Liver (tissue), 9 donors: ENCODE results near the gene TEX14. TPM values are rescaled to one million over a fixed set of nuclear protein-coding genes. Genes with fewer than 3 reads are reported as not detected.

ENCODE experiments used
- DNase-seq: peaks from one replicate; pipeline ENCODE4 v3.0.0-alpha.2; 2017; ENCODE audit warnings: low spot score
- H3K27ac ChIP-seq, 2 donors: one replicate each; pipeline ENCODE4 v1.7.0; 2013; ENCODE audit warnings: inconsistent platforms in 2 of 2, low read length in 2 of 2, control low read depth in 1 of 2, low read depth in 1 of 2, mild to moderate bottlenecking in 1 of 2
- H3K27me3 ChIP-seq, 4 donors: one replicate each; pipeline versions ENCODE4 v1.6.1 to v1.7.0; 2013; ENCODE audit warnings: low read length in 3 of 4, inconsistent platforms in 1 of 4, mild to moderate bottlenecking in 1 of 4, moderate library complexity in 1 of 4; ENCODE audit not compliant: control insufficient read depth in 4 of 4, insufficient read depth in 4 of 4
- H3K36me3 ChIP-seq, 4 donors: one replicate each; pipeline versions ENCODE4 v1.6.1 to v1.7.0; 2013; ENCODE audit warnings: low read length in 3 of 4, mild to moderate bottlenecking in 3 of 4, low read depth in 1 of 4, moderate library complexity in 1 of 4; ENCODE audit not compliant: control insufficient read depth in 4 of 4, insufficient read depth in 3 of 4
- H3K4me1 ChIP-seq, 4 donors: one replicate each; pipeline versions ENCODE4 v1.6.1 to v1.7.0; 2013; ENCODE audit warnings: low read length in 3 of 4, mild to moderate bottlenecking in 3 of 4, moderate library complexity in 1 of 4; ENCODE audit not compliant: control insufficient read depth in 4 of 4, insufficient read depth in 4 of 4
- H3K4me3 ChIP-seq, 3 donors: one replicate each; pipeline versions ENCODE4 v1.6.1 to v1.7.0; 2013; ENCODE audit warnings: low read length in 3 of 3, control low read depth in 1 of 3, low read depth in 1 of 3, mild to moderate bottlenecking in 1 of 3
- H3K9ac ChIP-seq, 2 donors: one replicate each; pipeline ENCODE4 v1.7.0; 2013; ENCODE audit warnings: low read length in 2 of 2, mild to moderate bottlenecking in 2 of 2, moderate library complexity in 2 of 2, control low read depth in 1 of 2, low read depth in 1 of 2
- H3K9me3 ChIP-seq, 4 donors: one replicate each; pipeline versions ENCODE4 v1.6.1 to v1.7.0; 2013; ENCODE audit warnings: low read length in 3 of 4; ENCODE audit not compliant: control insufficient read depth in 4 of 4
- ATF3 ChIP-seq: IDR thresholded peaks from 2 replicates; pipeline ENCODE4 v1.6.1; 2016; ENCODE audit warnings: antibody characterized with exemption
- EGR1 ChIP-seq, 2 donors: IDR thresholded peaks; 2 replicates each; pipeline ENCODE4 v1.6.1; 2016 to 2018; ENCODE audit warnings: antibody characterized with exemption in 2 of 2, low read depth in 2 of 2
- FOXA1 ChIP-seq: IDR thresholded peaks from 2 replicates; pipeline ENCODE4 v1.6.1; 2016; ENCODE audit warnings: antibody characterized with exemption
- FOXA2 ChIP-seq: IDR thresholded peaks from 2 replicates; pipeline ENCODE4 v1.6.1; 2016; ENCODE audit warnings: antibody characterized with exemption
- GABPA ChIP-seq, 2 donors: IDR thresholded peaks in 1 of 2; conservative IDR thresholded peaks in 1 of 2; 2 replicates each; pipeline ENCODE4 v1.6.1; 2016; ENCODE audit warnings: antibody characterized with exemption in 2 of 2, mild to moderate bottlenecking in 1 of 2, moderate library complexity in 1 of 2
- HNF4A ChIP-seq, 2 donors: conservative IDR thresholded peaks; 2 replicates each; pipeline ENCODE4 v1.6.1; 2016; ENCODE audit warnings: antibody characterized with exemption in 2 of 2, mild to moderate bottlenecking in 2 of 2
- HNF4G ChIP-seq: IDR thresholded peaks from 2 replicates; pipeline ENCODE4 v1.6.1; 2016; ENCODE audit warnings: antibody characterized with exemption
- JUND ChIP-seq, 2 donors: IDR thresholded peaks; 2 replicates each; pipeline ENCODE4 v1.6.1; 2016; ENCODE audit warnings: antibody characterized with exemption in 2 of 2
- MAX ChIP-seq: IDR thresholded peaks from 2 replicates; pipeline ENCODE4 v1.6.1; 2016; ENCODE audit warnings: antibody characterized with exemption
- NR2F2 ChIP-seq: IDR thresholded peaks from 2 replicates; pipeline ENCODE4 v1.6.1; 2016; ENCODE audit warnings: antibody characterized with exemption
- RAD21 ChIP-seq, 2 donors: IDR thresholded peaks; 2 replicates each; pipeline ENCODE4 v1.6.1; 2016; ENCODE audit warnings: antibody characterized with exemption in 2 of 2, mild to moderate bottlenecking in 2 of 2
- REST ChIP-seq: IDR thresholded peaks from 2 replicates; pipeline ENCODE4 v1.6.1; 2016; ENCODE audit warnings: antibody characterized with exemption, mild to moderate bottlenecking
- RXRA ChIP-seq, 2 donors: IDR thresholded peaks; 2 replicates each; pipeline ENCODE4 v1.6.1; 2017 to 2018; ENCODE audit warnings: antibody characterized with exemption in 2 of 2, mild to moderate bottlenecking in 1 of 2
- SP1 ChIP-seq: IDR thresholded peaks from 2 replicates; pipeline ENCODE4 v1.6.1; 2018; ENCODE audit warnings: antibody characterized with exemption, mild to moderate bottlenecking
- TAF1 ChIP-seq: conservative IDR thresholded peaks from 2 replicates; pipeline ENCODE4 v1.6.1; 2016; ENCODE audit warnings: antibody characterized with exemption, mild to moderate bottlenecking
- YY1 ChIP-seq: IDR thresholded peaks from 2 replicates; pipeline ENCODE4 v1.6.1; 2016; ENCODE audit warnings: antibody characterized with exemption, mild to moderate bottlenecking
- WGBS: extraction: QIAGEN DNeasy Blood & Tissue Kit; methylation state at CpG from one replicate; pipeline ENCODE4 v1.1.7; 2013; 5-methylcytosine and 5-hydroxymethylcytosine counted together
- polyA plus RNA-seq, 2 donors: library from polyadenylated mRNA; stranded (reverse) in 1 of 2; unstranded in 1 of 2; fragments of 200-250 nt in 1 of 2; fragments of >200 nt in 1 of 2; fragmentation: Nextera tagmentation in 1 of 2; extraction: Ambion mirVana in 1 of 2; gene quantifications; one replicate each; pipeline versions ENCODE4 v1.2.1 to v1.2.3, GENCODE V29; 2013 to 2015
- total RNA-seq, 2 donors: library from RNA; depleted of rRNA; stranded (reverse); fragments of >200 nt; gene quantifications; one replicate each; pipeline ENCODE4 v1.2.3, GENCODE V29; 2014
- TF ChIP-seq, protein P1 (sequence below): fragments of 150-350 bp; IDR thresholded peaks from 2 replicates; pipeline ENCODE4 v1.5.1; 2017; ENCODE audit warnings: improper control_type of control experiment, low read depth, low read length; ENCODE audit not compliant: missing input control
- donor health status: healthy.
- donor health status: healthy.
- donor health status: healthy.
- donor health status: healthy.
- donor health status: healthy.

The TEX14 gene
- total and polyA plus RNA-seq, 4 donors: 0.01 to 0.17 (median 0.13) TPM

DNA sequence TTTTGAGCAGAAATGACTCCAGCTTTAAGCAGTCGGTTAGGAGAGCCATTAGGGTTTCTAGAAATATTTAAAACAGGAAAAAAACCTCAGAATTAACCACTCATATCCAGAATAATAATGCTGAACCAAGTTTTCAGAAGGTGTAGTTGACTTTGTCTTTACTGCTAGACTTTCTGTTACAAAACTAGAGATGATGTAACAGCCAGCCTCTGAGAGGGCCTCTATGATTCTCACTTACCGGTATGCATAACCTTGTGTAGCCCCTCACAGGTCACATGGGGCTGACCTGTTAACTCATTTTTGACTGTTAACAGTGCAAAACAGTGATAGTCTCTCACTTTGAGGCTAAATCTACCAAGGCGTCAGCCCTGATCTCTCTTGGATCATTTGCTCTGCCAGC is 74.3 kb downstream of the TEX14 start:
- WGBS: 74% methylated on average over 3 of the region's 3 CpGs
- Histone ChIP-seq H3K36me3 (no peaks in the 10 kb centered on the region), H3K4me3 (no peak overlapping the region), H3K27me3 (no peaks in the 10 kb centered on the region), H3K9me3 (no peaks in the 10 kb centered on the region), H3K9ac (no peak overlapping the region), H3K27ac (no peak overlapping the region), H3K4me1 (no peaks in the 10 kb centered on the region)
- TF ChIP-seq HNF4G (no peak), YY1 (no peak)
- DNase-seq: no peak

- 79% methylated on average over 5 of the region's 5 CpGs for WGBS
- no peak overlapping the region for H3K4me3 ChIP-seq
- H3K27me3 ChIP-seq: no peaks in the 10 kb centered on the region
- H3K36me3 ChIP-seq: no peaks in the 10 kb centered on the region
- no peaks in the 10 kb centered on the region for H3K4me1 ChIP-seq
- no peaks in the 10 kb centered on the region for H3K9me3 ChIP-seq
- H3K9ac ChIP-seq: no peak overlapping the region
- no peak overlapping the region for H3K27ac ChIP-seq
- DNase-seq: no peak
- TF ChIP-seq TAF1 (no peak), ATF3 (no peak), RAD21 (IDR thresholded peaks at IDR 0.05) (no peak), YY1 (no peak), FOXA2 (no peak), HNF4A (conservative IDR thresholded peaks at IDR 0.05) (no peak), EGR1 (IDR thresholded peaks at IDR 0.05; ENCODE audit: low read depth in 2 of 2) (no peak)
Observed at GRCh38 chr17:58615768-58616659, 75.8 kb downstream of the TEX14 start.

DNA sequence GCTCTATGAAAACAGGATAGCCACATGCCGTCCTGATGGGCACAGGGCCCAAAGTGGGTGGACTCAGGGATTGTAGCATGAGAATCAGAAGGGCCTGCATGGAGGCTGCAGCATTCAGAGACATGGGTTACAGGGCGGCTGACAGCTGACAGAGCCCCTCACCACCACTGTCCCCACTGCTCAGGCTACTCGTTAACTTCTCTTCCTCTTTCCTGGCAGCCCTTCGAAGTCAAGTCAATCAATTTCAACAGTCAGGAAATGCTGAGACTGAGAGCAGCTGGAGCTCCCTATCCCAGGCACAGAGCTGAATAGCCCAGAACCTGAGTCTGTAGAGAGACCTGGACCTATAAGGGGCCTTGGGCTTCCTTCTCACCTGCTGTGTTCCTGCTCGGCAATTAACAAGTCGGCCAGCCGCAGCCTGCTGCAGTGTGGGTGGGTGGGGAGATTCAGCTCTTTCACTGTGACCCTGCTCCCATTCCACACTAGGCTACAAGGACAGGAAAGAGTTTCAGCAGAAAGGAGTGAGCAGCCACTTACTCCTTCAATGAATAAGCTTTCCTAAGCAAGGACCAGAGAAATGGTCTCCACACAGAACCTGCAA is 76.9 kb downstream of the TEX14 start:
- no peak overlapping the region for H3K27ac ChIP-seq
- no peaks in the 10 kb centered on the region for H3K36me3 ChIP-seq
- no peaks in the 10 kb centered on the region for H3K9me3 ChIP-seq
- no peaks in the 10 kb centered on the region for H3K4me1 ChIP-seq
- DNase-seq: no peak
- TF ChIP-seq MAX (no peak), RAD21 (IDR thresholded peaks at IDR 0.05) (no peak), HNF4A (conservative IDR thresholded peaks at IDR 0.05) (no peak), GABPA (IDR thresholded peaks at IDR 0.05 in 1 of 2, conservative IDR thresholded peaks at IDR 0.05 in 1 of 2) (no peak), SP1 (no peak), HNF4G (no peak), NR2F2 (no peak), JUND (IDR thresholded peaks at IDR 0.05) (no peak), FOXA1 (no peak), ATF3 (no peak), TAF1 (no peak), REST (no peak), EGR1 (IDR thresholded peaks at IDR 0.05; ENCODE audit: low read depth in 2 of 2) (no peak), FOXA2 (no peak), RXRA (IDR thresholded peaks at IDR 0.05) (no peak), YY1 (no peak)
- TF ChIP-seq, protein P1, sequence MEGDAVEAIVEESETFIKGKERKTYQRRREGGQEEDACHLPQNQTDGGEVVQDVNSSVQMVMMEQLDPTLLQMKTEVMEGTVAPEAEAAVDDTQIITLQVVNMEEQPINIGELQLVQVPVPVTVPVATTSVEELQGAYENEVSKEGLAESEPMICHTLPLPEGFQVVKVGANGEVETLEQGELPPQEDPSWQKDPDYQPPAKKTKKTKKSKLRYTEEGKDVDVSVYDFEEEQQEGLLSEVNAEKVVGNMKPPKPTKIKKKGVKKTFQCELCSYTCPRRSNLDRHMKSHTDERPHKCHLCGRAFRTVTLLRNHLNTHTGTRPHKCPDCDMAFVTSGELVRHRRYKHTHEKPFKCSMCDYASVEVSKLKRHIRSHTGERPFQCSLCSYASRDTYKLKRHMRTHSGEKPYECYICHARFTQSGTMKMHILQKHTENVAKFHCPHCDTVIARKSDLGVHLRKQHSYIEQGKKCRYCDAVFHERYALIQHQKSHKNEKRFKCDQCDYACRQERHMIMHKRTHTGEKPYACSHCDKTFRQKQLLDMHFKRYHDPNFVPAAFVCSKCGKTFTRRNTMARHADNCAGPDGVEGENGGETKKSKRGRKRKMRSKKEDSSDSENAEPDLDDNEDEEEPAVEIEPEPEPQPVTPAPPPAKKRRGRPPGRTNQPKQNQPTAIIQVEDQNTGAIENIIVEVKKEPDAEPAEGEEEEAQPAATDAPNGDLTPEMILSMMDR: no peak
- no peaks in the 10 kb centered on the region for H3K27me3 ChIP-seq
- 64% methylated on average over 7 of the region's 7 CpGs for WGBS
- no peak overlapping the region for H3K4me3 ChIP-seq
- H3K9ac ChIP-seq: no peak overlapping the region
